Fibroblast of pulmonary artery (primary cell): ENCODE results near the gene BPIFA1.

Experiments
- DNase-seq: peaks from one replicate; pipeline ENCODE4 v3.0.0-alpha.2; 2010; ENCODE audit warnings: low read depth
- H3K4me3 ChIP-seq: replicated peaks from 2 replicates; pipeline ENCODE4 v1.5.1; 2011; ENCODE audit warnings: low read depth, mild to moderate bottlenecking, control low read depth, low read length, moderate library complexity
- CTCF ChIP-seq: IDR thresholded peaks from 2 replicates; pipeline ENCODE4 v1.5.1; 2011; ENCODE audit warnings: mild to moderate bottlenecking, control low read depth, low read length, inconsistent platforms; ENCODE audit errors: missing control alignments

The BPIFA1 gene

GRCh38 chr20:33202451-33202850, 33.3 kb upstream of the BPIFA1 start:
- H3K4me3 ChIP-seq, result no peak overlapping the region
- DNase-seq, result no peak
- no peak for TF ChIP-seq CTCF

- TF ChIP-seq CTCF, result no peak
- no peak for DNase-seq
- H3K4me3 ChIP-seq, result no peak overlapping the region
Observed at GRCh38 chr20:33203444-33203843, 32.4 kb upstream of the BPIFA1 start.

GRCh38 chr20:33209789-33210188, 26.0 kb upstream of the BPIFA1 start:
- DNase-seq, result peak; percentile 66
- no peak overlapping the region for H3K4me3 ChIP-seq
- no peak for TF ChIP-seq CTCF

GRCh38 chr20:33210371-33210770, 25.4 kb upstream of the BPIFA1 start:
- TF ChIP-seq CTCF, result no peak
- no peak overlapping the region for H3K4me3 ChIP-seq
- DNase-seq, result no peak

GRCh38 chr20:33211817-33212424, 23.9 kb upstream of the BPIFA1 start:
- peak; percentile 49 for TF ChIP-seq CTCF
- no peak overlapping the region for H3K4me3 ChIP-seq
- DNase-seq, result peak; percentile 46

GRCh38 chr20:33217052-33217451, 18.7 kb upstream of the BPIFA1 start, which contains the start of gene BPIFA3:
Gene BPIFA3, plus strand, starts transcription at chr20:33217352. Its CDS starts 185 bp downstream, at chr20:33217537.
- TF ChIP-seq CTCF, result no peak
- DNase-seq, result no peak
- H3K4me3 ChIP-seq, result no peak within 1 kb of the TSS

- no peak for TF ChIP-seq CTCF
- DNase-seq, result no peak
- H3K4me3 ChIP-seq, result no peak overlapping the region
Observed at GRCh38 chr20:33224399-33224798, 11.4 kb upstream of the BPIFA1 start.
